GM23248 (cell line): ENCODE data around the gene APOLD1. TPM values are rescaled to one million over a fixed set of nuclear protein-coding genes. Genes with fewer than 3 reads are reported as not detected.

Source experiments
- DNase-seq: peaks from one replicate; pipeline ENCODE4 v3.0.0-alpha.2; 2015
- H2AFZ ChIP-seq: fragments of 200-600 bp; sonication (generic); 2 replicates; pipeline ENCODE4 v1.6.1; 2016; ENCODE audit warnings: antibody characterized with exemption
- H3F3A ChIP-seq: fragments of 200-600 bp; sonication (generic); 2 replicates; pipeline ENCODE4 v1.6.1; 2016; ENCODE audit warnings: mild to moderate bottlenecking, antibody characterized with exemption, mixed run types; ENCODE audit not compliant: insufficient read depth
- H3K27ac ChIP-seq: fragments of 200-600 bp; sonication (generic); 2 replicates; pipeline ENCODE4 v1.5.1; 2016; ENCODE audit warnings: mild to moderate bottlenecking
- H3K27me3 ChIP-seq: fragments of 200-600 bp; sonication (generic); replicated peaks from 2 replicates; pipeline ENCODE4 v1.6.1; 2016; ENCODE audit warnings: mild to moderate bottlenecking; ENCODE audit not compliant: insufficient read depth
- H3K36me3 ChIP-seq: fragments of 200-600 bp; sonication (generic); 2 replicates; pipeline ENCODE4 v1.6.1; 2016; ENCODE audit warnings: low read depth, mild to moderate bottlenecking
- H3K4me1 ChIP-seq: fragments of 200-600 bp; sonication (generic); 2 replicates; pipeline ENCODE4 v1.6.1; 2016; ENCODE audit warnings: mild to moderate bottlenecking; ENCODE audit not compliant: insufficient read depth
- H3K4me2 ChIP-seq: fragments of 200-600 bp; sonication (generic); one replicate; pipeline ENCODE4 v1.6.1; 2016; ENCODE audit warnings: mild to moderate bottlenecking; ENCODE audit not compliant: unreplicated experiment
- H3K4me3 ChIP-seq: fragments of 200-600 bp; sonication (generic); 2 replicates; pipeline ENCODE4 v1.5.1; 2016; ENCODE audit warnings: mild to moderate bottlenecking
- H3K79me2 ChIP-seq: fragments of 200-600 bp; sonication (generic); 2 replicates; pipeline ENCODE4 v1.6.1; 2016; ENCODE audit warnings: mild to moderate bottlenecking; ENCODE audit not compliant: insufficient read depth
- H3K9ac ChIP-seq: fragments of 200-600 bp; sonication (generic); 2 replicates; pipeline ENCODE4 v1.6.1; 2016; ENCODE audit warnings: mild to moderate bottlenecking
- H3K9me2 ChIP-seq: fragments of 200-600 bp; sonication (generic); 2 replicates; pipeline ENCODE4 v1.6.1; 2016; ENCODE audit warnings: mixed run types, mild to moderate bottlenecking, moderate library complexity; ENCODE audit not compliant: insufficient read depth
- H3K9me3 ChIP-seq: fragments of 200-600 bp; sonication (generic); one replicate; pipeline ENCODE4 v1.6.1; 2017; ENCODE audit warnings: low read depth
- H4K20me1 ChIP-seq: fragments of 200-600 bp; sonication (generic); 2 replicates; pipeline ENCODE4 v1.6.0; 2016; ENCODE audit not compliant: insufficient read depth
- EZH2 ChIP-seq: fragments of 200-600 bp; sonication (generic); IDR thresholded peaks from 2 replicates; pipeline ENCODE4 v1.6.1; 2018; ENCODE audit warnings: antibody characterized with exemption, mild to moderate bottlenecking; ENCODE audit not compliant: insufficient read depth, poor library complexity, severe bottlenecking
- EZH2phosphoT487 ChIP-seq: fragments of 200-600 bp; sonication (generic); IDR thresholded peaks from 2 replicates; pipeline ENCODE4 v1.6.1; 2018; ENCODE audit warnings: antibody characterized with exemption, moderate library complexity, mild to moderate bottlenecking, low read depth; ENCODE audit not compliant: insufficient read depth
- WGBS, 2 experiments: methylation state at CpG; one replicate each; pipeline ENCODE4 v1.1.6; 2015 to 2017; ENCODE audit warnings: low lambda C conversion rate in 2 of 2, low coverage in 1 of 2; ENCODE audit errors: missing lambda C conversion rate in 2 of 2; 5-methylcytosine and 5-hydroxymethylcytosine counted together
- in situ Hi-C: fragments of 300-500 bp; cut with MboI; formaldehyde crosslinking; loops from 2 replicates; pipeline ENCODE4 v1.15.0; 2020
- polyA plus RNA-seq: library from polyadenylated mRNA; unstranded; fragments of >200 nt; fragmentation: Nextera tagmentation; extraction: Ambion mirVana; gene quantifications from 2 replicates; pipeline ENCODE4 v1.2.1, GENCODE V29; 2016
- total RNA-seq: library from RNA; depleted of rRNA; stranded (reverse); fragments of >200 nt; shearing (Covaris generic); gene quantifications from 2 replicates; pipeline ENCODE4 v1.2.3, GENCODE V29; 2014

APOLD1 gene
- total and polyA plus RNA-seq, 2 experiments from 2014 or later, result 3.8 to 5.2 TPM

GRCh38 chr12:12744546-12745305 is 40.7 kb upstream of the APOLD1 start:
- in situ Hi-C loops, result no loop called here
- no peaks in the 10 kb centered on the region for H4K20me1 ChIP-seq
- no peaks in the 10 kb centered on the region for H3K36me3 ChIP-seq
- no peak overlapping the region for H3K4me2 ChIP-seq
- H3K27me3 ChIP-seq, result no peaks in the 10 kb centered on the region
- no peak overlapping the region for H3K4me3 ChIP-seq
- TF ChIP-seq EZH2phosphoT487 (no peak), EZH2 (no peak)
- H3K9me3 ChIP-seq, result no peaks in the 10 kb centered on the region
- peaks cover 17% of the 10 kb centered on the region for H3K79me2 ChIP-seq
- H3K9me2 ChIP-seq, result no peaks in the 10 kb centered on the region
- no peak overlapping the region for H3K27ac ChIP-seq
- WGBS, 2 experiments, result 87 to 89% methylated on average over 8 of the region's 8 CpGs
- H2AFZ ChIP-seq, result no peak overlapping the region
- no peak overlapping the region for H3K9ac ChIP-seq
- peaks cover 10% of the 10 kb centered on the region; the same call in 1 of the 2 replicates for H3K4me1 ChIP-seq
- DNase-seq, result no peak
- no peaks in the 10 kb centered on the region for H3F3A ChIP-seq

DNA sequence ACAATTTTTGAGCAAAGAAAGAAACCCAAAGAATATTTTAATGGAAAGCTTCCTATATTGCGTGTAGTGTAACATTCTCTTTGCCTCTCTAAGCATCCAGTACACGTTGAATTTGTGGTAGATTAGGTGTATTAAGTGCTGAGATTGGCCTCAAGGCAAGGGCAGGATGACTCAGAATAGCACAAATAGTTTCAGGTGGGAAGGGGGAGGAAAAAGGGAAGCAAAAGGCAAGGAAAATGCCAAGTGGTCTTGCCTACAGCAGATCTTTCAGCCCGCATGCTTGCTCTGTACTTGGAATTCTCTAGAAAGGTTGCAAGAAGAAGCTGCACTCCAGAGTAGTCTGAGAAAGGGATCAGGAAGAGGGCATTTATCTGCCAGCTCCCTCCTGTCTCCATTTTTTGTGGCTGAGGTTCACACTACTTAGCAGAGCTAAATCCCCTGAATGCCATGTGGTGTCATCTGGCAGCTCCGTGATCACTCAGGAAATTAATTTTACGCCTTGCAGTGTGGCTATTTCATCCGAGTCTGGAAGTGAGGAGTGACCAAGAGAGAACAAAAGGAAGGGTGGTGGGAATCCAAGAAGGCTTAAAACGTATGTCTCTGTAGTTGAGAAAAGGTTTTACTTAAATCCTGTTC is 39.8 kb upstream of the APOLD1 start:
- Histone ChIP-seq H3K27ac (no peak overlapping the region), H3F3A (no peaks in the 10 kb centered on the region), H3K4me2 (no peak overlapping the region), H4K20me1 (no peaks in the 10 kb centered on the region), H3K36me3 (no peaks in the 10 kb centered on the region), H2AFZ (no peak overlapping the region), H3K9me2 (no peaks in the 10 kb centered on the region), H3K9me3 (no peaks in the 10 kb centered on the region), H3K9ac (no peak overlapping the region), H3K27me3 (no peaks in the 10 kb centered on the region), H3K4me3 (no peak overlapping the region), H3K4me1 (peaks cover 10% of the 10 kb centered on the region; the same call in 1 of the 2 replicates), H3K79me2 (peaks cover 7% of the 10 kb centered on the region)
- WGBS, 2 experiments, result 81 to 85% methylated on average over 7 of the region's 7 CpGs
- DNase-seq, result no peak
- TF ChIP-seq EZH2phosphoT487, result no peak
- no peak for TF ChIP-seq EZH2
- in situ Hi-C loops, result no loop called here

DNA sequence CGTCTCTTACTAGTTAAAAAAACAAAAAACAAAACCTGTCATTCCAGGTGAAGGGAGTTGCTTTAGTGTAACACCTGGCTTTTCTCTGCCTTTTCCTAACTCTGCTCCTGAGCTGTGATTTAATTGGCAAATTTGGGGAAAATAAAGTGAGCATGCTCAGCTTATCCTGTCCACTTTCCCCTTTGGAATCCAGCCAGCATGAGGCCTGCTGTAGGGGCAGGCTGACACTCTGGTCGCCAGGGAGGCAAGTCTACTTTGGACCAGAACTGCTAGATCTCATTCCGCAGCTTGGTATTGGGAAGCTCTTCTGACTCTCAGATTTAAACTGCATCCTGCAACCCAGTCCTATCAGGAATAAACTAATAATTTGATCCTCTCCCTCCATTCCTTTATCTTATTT is 38.2 kb upstream of the APOLD1 start:
- Histone ChIP-seq H3K4me3 (no peak overlapping the region), H3K27ac (no peak overlapping the region), H4K20me1 (no peaks in the 10 kb centered on the region), H3K4me2 (no peak overlapping the region), H3K4me1 (peaks cover 4% of the 10 kb centered on the region; the same call in 1 of the 2 replicates), H3K27me3 (no peaks in the 10 kb centered on the region), H3K9ac (no peak overlapping the region), H3F3A (no peaks in the 10 kb centered on the region), H3K9me2 (no peaks in the 10 kb centered on the region), H3K79me2 (no peaks in the 10 kb centered on the region; the same call in none of the 2 replicates), H3K36me3 (no peaks in the 10 kb centered on the region), H3K9me3 (no peaks in the 10 kb centered on the region), H2AFZ (no peak overlapping the region)
- TF ChIP-seq EZH2 (no peak), EZH2phosphoT487 (no peak)
- in situ Hi-C loops, result no loop called here
- no peak for DNase-seq
- 91 to 96% methylated on average over 3 of the region's 3 CpGs for WGBS, 2 experiments

DNA sequence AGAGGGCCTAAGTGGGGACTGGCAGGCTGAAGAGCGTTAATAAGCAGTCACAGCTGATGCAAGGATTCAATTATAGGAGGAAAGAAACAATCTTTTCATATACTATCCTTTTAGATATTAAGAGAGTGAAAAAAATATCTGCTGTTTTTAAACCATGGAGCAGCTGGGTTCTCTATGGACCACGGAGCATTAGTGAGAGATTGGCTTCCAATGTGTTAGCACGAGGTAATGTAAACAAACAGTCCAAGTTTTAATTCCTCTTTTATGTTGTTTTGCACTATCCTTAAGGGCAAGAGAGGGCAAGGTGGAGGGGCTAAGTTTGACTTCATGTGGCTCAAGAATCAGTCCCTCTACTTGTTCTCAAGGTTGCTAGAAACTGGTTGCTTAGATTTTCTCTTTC is 37.4 kb upstream of the APOLD1 start:
- Histone ChIP-seq H4K20me1 (no peaks in the 10 kb centered on the region), H3K9ac (no peak overlapping the region), H3K9me3 (no peaks in the 10 kb centered on the region), H3F3A (no peaks in the 10 kb centered on the region), H3K4me1 (peaks cover 4% of the 10 kb centered on the region; the same call in 1 of the 2 replicates), H3K4me3 (no peak overlapping the region), H3K9me2 (no peaks in the 10 kb centered on the region), H3K79me2 (no peaks in the 10 kb centered on the region; the same call in none of the 2 replicates), H3K36me3 (no peaks in the 10 kb centered on the region), H3K27me3 (no peaks in the 10 kb centered on the region), H3K4me2 (no peak overlapping the region), H3K27ac (no peak overlapping the region), H2AFZ (peak overlapping the region; percentile 37; the same call in 1 of the 2 replicates)
- in situ Hi-C loops, result no loop called here
- no peak for DNase-seq
- WGBS, 2 experiments, result 49 to 53% methylated on average over 3 of the region's 3 CpGs
- TF ChIP-seq EZH2phosphoT487, result no peak
- no peak for TF ChIP-seq EZH2
